ENCODE results near the gene CENPO.

CENPO gene, protein sequence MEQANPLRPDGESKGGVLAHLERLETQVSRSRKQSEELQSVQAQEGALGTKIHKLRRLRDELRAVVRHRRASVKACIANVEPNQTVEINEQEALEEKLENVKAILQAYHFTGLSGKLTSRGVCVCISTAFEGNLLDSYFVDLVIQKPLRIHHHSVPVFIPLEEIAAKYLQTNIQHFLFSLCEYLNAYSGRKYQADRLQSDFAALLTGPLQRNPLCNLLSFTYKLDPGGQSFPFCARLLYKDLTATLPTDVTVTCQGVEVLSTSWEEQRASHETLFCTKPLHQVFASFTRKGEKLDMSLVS

DNA sequence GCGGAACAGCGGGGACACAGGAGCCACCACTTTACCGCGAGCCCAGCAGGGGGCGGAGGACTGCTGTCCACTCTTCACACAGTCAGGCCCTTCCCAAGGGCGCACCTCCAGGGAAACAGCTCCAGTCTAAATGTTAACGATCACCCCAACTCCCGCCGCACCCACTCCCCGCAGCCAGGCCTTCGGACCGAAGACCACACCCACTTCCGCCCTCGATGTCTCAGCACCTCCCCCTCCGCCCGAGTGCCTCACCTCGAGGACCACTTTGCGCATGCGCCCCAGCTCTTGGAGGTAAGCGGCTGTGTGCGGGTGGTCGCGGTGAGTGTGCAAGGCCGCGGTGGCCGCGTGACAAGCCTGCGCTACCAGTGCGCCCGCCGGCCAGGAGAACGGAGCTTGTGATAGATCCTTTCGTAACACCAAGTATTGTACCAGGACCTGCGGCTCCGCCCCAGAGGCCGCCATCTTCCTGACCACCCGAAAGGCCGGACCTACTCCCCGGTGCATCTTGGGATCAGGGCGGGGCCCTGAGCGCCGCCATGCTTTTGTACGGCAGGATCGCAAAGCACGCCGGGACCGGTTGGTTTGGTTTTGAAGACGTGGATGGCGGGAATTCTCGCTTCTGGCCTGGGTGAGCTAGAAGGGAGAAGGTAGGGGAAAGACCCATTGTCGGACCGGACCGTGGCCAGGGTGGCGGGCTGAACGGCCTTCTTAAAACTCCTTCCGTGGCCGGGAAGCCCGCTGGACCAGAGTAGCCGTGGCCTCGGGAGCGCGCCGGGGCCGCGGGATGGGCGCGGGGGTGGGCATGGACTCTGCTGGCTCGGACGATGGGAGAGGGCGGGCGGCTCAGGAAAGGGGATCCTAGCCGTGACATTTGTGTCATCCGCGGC lies at the start of gene CENPO, which contains the start of gene PTRHD1:
TSS of gene CENPO (plus strand) at position 552 of the 887 bp plus-strand sequence. CDS start 495 bp downstream, outside the sequence.
TSS of gene PTRHD1 (minus strand) at position 518 of the 887 bp plus-strand sequence. CDS start at position 504, 14 bp downstream.
- DNase-seq (ENCODE audit: low read depth in 1 of 2, low spot score in 1 of 2): peak; percentile 84 to 95
- no peak for TF ChIP-seq JUND (IDR thresholded peaks at IDR 0.05; ENCODE audit: low read depth)
- in situ Hi-C loops (cut with HindIII; ENCODE audit: low pct_unique_long_range_greater_than_20kb, low sequenced_read_pairs): no loop called here

GRCh38 chr2:24743924-24744323 lies 49.3 kb upstream of the CENPO start:
- in situ Hi-C loops (cut with HindIII; ENCODE audit: low pct_unique_long_range_greater_than_20kb, low sequenced_read_pairs): no loop called here
- no peak for TF ChIP-seq JUND (IDR thresholded peaks at IDR 0.05; ENCODE audit: low read depth)
- DNase-seq (ENCODE audit: low read depth in 1 of 2, low spot score in 1 of 2): no peak

DNA sequence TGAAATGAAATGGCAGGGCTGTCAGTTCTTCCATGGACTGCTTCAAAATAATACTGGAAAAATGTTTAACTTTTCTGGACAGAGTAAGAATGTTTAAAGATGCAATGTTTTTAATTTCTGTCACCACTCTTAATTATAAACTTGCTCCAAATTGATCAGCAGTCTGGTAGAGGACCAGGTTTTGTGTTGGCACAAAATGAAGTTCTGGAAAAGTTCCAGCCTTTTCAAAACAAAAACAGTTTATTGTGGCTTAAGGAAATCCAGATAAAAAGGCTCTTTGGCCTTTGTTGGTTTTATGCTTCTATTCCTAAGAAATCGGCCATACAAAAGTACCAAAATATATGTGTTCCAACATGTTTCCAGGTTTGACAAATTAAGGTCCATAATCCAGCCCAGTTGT lies 48.9 kb upstream of the CENPO start:
- in situ Hi-C loops (cut with HindIII; ENCODE audit: low pct_unique_long_range_greater_than_20kb, low sequenced_read_pairs): no loop called here

GRCh38 chr2:24745825-24746224 lies 47.4 kb upstream of the CENPO start:
- in situ Hi-C loops (cut with HindIII; ENCODE audit: low pct_unique_long_range_greater_than_20kb, low sequenced_read_pairs): no loop called here
- DNase-seq (ENCODE audit: low read depth in 1 of 2, low spot score in 1 of 2): no peak
- TF ChIP-seq JUND (IDR thresholded peaks at IDR 0.05; ENCODE audit: low read depth): no peak

More for the DNA sequence above, 48.9 kb upstream of the CENPO start:
- no peak for TF ChIP-seq JUND (IDR thresholded peaks at IDR 0.05; ENCODE audit: low read depth)
- DNase-seq (ENCODE audit: low read depth in 1 of 2, low spot score in 1 of 2): no peak

DNA sequence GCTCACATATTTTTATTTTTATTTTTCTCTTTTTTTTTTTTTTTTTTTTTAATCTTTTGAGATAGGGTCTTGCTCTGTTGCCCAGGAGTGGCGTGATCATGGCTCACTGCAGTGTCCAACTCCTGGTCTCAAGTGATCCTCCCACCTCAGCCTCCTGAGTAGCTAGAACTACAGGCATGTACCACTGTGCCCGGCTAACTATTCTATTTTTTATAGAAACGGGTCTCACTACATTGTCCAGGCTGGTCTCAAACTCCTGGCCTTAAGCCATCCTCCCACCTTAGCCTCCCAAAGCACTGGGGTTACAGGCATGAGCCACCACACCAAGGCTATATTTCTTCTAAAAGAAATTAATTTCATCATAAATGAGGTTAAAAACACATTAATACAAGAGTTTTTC lies 45.9 kb upstream of the CENPO start:
- in situ Hi-C loops (cut with HindIII; ENCODE audit: low pct_unique_long_range_greater_than_20kb, low sequenced_read_pairs): no loop called here
- TF ChIP-seq JUND (IDR thresholded peaks at IDR 0.05; ENCODE audit: low read depth): no peak

DNA sequence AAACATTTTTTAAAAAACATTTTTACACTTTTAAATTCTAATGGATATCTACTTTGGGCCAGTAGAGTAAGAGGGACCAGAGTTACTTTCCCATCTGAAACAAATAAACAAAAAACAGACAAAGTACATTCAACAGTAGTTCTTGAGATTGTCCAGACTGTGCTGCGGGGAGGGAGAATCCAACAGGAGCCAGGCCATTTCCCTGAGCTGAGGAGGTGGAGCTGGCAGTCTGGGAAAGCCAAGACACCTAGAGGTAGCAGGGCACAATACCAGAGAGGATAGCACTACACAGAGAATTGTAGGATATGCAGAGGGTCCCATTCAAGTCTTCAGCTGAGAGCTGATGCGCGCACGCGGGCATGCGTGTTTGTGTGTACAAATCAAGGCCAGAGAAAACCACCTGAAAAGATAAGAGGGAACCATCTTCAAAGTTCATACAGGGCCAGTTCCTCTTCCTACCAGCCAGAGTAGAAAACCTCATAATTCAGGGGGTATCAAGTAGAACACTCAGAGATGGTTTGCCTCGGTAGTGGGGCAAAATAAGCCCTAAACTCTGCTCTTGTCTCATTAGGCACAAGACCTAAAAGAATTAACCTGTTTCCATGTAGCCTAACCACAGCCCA lies 44.0 kb upstream of the CENPO start:
- in situ Hi-C loops (cut with HindIII; ENCODE audit: low pct_unique_long_range_greater_than_20kb, low sequenced_read_pairs): no loop called here
- DNase-seq (ENCODE audit: low read depth in 1 of 2, low spot score in 1 of 2): peak in 1 of 2 experiments; percentile 2
- no peak for TF ChIP-seq JUND (IDR thresholded peaks at IDR 0.05; ENCODE audit: low read depth)

More for the DNA sequence above, 45.9 kb upstream of the CENPO start:
- DNase-seq (ENCODE audit: low read depth in 1 of 2, low spot score in 1 of 2): no peak

DNA sequence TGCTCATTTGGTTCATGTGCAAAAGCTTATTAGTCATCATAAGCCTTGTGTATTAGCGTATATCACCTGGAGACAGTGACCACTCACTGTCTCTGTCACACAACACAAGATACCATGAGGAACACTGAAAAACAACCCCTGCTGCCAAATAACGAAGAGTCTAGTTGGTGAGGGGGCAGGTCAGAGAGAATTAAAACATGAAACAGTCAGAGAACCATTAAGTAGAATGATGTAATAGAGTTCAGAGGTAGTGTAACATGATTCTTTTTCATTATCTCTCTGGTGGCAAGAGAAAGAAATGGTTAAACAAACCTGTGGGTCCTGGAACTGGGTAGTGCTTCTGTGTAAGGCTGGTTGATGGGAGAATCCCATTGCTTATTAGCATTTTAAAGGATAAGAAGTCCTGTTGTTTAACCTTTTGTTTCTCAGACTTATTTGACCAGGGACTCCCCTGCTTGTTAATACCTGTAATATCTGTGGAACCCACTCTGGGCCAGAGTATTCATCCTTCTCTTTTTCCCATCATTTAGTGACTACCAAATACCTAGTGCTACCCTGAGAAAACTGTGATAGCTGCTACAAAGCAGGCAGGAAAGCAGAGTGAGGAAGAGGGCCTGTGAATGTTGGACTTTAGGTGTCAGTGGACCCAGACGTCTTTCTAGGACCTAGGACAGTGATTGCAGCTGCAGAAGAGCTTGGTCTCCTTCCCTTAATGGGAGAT lies 38.1 kb upstream of the CENPO start:
- in situ Hi-C loops (cut with HindIII; ENCODE audit: low pct_unique_long_range_greater_than_20kb, low sequenced_read_pairs): no loop called here
- DNase-seq (ENCODE audit: low read depth in 1 of 2, low spot score in 1 of 2): no peak
- TF ChIP-seq JUND (IDR thresholded peaks at IDR 0.05; ENCODE audit: low read depth): no peak

- in situ Hi-C loops (cut with HindIII; ENCODE audit: low pct_unique_long_range_greater_than_20kb, low sequenced_read_pairs): no loop called here
- DNase-seq (ENCODE audit: low read depth in 1 of 2, low spot score in 1 of 2): no peak
- no peak for TF ChIP-seq JUND (IDR thresholded peaks at IDR 0.05; ENCODE audit: low read depth)
Measured at GRCh38 chr2:24756789-24757188, 36.4 kb upstream of the CENPO start.

GRCh38 chr2:24761866-24762265 lies 31.4 kb upstream of the CENPO start:
- in situ Hi-C loops (cut with HindIII; ENCODE audit: low pct_unique_long_range_greater_than_20kb, low sequenced_read_pairs): no loop called here
- TF ChIP-seq JUND (IDR thresholded peaks at IDR 0.05; ENCODE audit: low read depth): no peak
- DNase-seq (ENCODE audit: low read depth in 1 of 2, low spot score in 1 of 2): no peak

DNA sequence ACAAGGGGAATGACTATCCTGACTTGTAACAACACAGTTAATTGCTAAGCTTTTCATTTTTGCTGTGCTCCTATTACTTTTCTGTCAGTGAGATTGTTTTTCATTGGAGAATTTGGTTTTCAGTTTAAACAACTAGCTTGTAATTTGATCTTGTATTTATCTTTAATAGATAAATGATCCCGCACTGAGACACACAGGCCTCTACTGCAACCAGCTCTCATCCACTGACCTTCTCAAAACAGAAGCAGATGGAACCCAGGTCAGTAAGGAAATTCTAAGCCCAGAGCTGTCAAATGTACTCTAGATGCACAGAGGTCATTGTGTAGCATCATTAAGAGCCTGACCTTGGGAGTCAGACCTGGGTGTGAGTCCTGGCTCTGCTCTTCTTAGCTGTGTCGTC lies 30.7 kb upstream of the CENPO start:
- no peak for DNase-seq (ENCODE audit: low read depth in 1 of 2, low spot score in 1 of 2)
- TF ChIP-seq JUND (IDR thresholded peaks at IDR 0.05; ENCODE audit: low read depth): no peak
- in situ Hi-C loops (cut with HindIII; ENCODE audit: low pct_unique_long_range_greater_than_20kb, low sequenced_read_pairs): no loop called here

GRCh38 chr2:24763843-24764242 lies 29.4 kb upstream of the CENPO start:
- in situ Hi-C loops (cut with HindIII; ENCODE audit: low pct_unique_long_range_greater_than_20kb, low sequenced_read_pairs): no loop called here
- no peak for TF ChIP-seq JUND (IDR thresholded peaks at IDR 0.05; ENCODE audit: low read depth)
- DNase-seq (ENCODE audit: low read depth in 1 of 2, low spot score in 1 of 2): no peak

DNA sequence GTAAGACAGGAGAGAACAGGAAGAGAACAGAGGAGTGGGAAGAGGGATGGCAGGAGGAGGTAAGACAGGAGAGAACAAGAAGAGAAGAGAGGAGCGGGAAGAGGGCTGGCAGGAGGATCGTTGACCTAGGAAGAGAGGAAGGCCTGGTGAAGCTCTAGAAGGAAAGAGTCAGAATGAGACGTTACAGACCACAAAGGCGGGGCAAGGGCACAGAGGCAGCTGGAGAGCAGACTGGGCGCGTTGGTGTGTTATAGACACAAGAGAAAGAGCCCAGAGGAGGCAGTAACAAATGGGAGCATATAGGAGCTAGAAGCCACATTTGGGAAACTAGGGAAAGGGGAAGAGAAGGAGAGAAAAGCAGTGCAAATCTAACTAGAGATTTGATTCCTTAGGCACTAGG lies 26.6 kb upstream of the CENPO start:
- in situ Hi-C loops (cut with HindIII; ENCODE audit: low pct_unique_long_range_greater_than_20kb, low sequenced_read_pairs): no loop called here
- DNase-seq (ENCODE audit: low read depth in 1 of 2, low spot score in 1 of 2): no peak

More for the DNA sequence above, 26.6 kb upstream of the CENPO start:
- no peak for TF ChIP-seq JUND (IDR thresholded peaks at IDR 0.05; ENCODE audit: low read depth)

All from T47D (cell line).